ENCODE measurements around the gene CDK14.

GRCh38 chr7:90586091-90586490, 10.0 kb upstream of the CDK14 start:
- TF ChIP-seq, protein P1, sequence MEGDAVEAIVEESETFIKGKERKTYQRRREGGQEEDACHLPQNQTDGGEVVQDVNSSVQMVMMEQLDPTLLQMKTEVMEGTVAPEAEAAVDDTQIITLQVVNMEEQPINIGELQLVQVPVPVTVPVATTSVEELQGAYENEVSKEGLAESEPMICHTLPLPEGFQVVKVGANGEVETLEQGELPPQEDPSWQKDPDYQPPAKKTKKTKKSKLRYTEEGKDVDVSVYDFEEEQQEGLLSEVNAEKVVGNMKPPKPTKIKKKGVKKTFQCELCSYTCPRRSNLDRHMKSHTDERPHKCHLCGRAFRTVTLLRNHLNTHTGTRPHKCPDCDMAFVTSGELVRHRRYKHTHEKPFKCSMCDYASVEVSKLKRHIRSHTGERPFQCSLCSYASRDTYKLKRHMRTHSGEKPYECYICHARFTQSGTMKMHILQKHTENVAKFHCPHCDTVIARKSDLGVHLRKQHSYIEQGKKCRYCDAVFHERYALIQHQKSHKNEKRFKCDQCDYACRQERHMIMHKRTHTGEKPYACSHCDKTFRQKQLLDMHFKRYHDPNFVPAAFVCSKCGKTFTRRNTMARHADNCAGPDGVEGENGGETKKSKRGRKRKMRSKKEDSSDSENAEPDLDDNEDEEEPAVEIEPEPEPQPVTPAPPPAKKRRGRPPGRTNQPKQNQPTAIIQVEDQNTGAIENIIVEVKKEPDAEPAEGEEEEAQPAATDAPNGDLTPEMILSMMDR (IDR thresholded peaks at IDR 0.05; ENCODE audit: low read length) = no peak
- no peak for TF ChIP-seq EZH2 (IDR thresholded peaks at IDR 0.05; ENCODE audit: borderline replicate concordance, low read length)
